Keratinocyte (primary cell): ENCODE results near the gene KIF16B. TPM values are rescaled to one million over a fixed set of nuclear protein-coding genes. Genes with fewer than 3 reads are reported as not detected.

Experiments used
- DNase-seq: peaks from one replicate; pipeline ENCODE4 v3.0.0-alpha.2; 2011; ENCODE audit warnings: low read depth, missing footprints, low spot score
- FAIRE-seq: peaks from 2 replicates; lab custom pipeline; 2011; peaks lifted over from hg19 to GRCh38; lab: Jason Lieb, UNC
- H2AFZ ChIP-seq: 2 replicates; pipeline ENCODE4 v1.6.0; 2012; ENCODE audit warnings: low read length, control low read depth, inconsistent platforms; ENCODE audit not compliant: control insufficient read depth
- H3K27ac ChIP-seq: 2 replicates; pipeline ENCODE4 v1.5.1; 2011; ENCODE audit warnings: low read length; ENCODE audit not compliant: control insufficient read depth, insufficient read depth
- H3K27me3 ChIP-seq: 3 replicates; pipeline ENCODE4 v1.6.0; 2011; ENCODE audit warnings: low read length; ENCODE audit not compliant: control insufficient read depth, insufficient read depth; ENCODE audit errors: extremely low read depth
- H3K36me3 ChIP-seq, 2 experiments: 2 replicates in 1 of 2; 3 replicates in 1 of 2; pipeline ENCODE4 v1.5.1; 2011; ENCODE audit warnings: low read length in 2 of 2, mild to moderate bottlenecking in 1 of 2; ENCODE audit not compliant: control insufficient read depth in 2 of 2, insufficient read depth in 2 of 2; ENCODE audit errors: extremely low read depth in 1 of 2
- H3K4me1 ChIP-seq: 3 replicates; pipeline ENCODE4 v1.5.1; 2011; ENCODE audit warnings: low read length; ENCODE audit not compliant: control insufficient read depth, insufficient read depth; ENCODE audit errors: extremely low read depth
- H3K4me2 ChIP-seq: 3 replicates; pipeline ENCODE4 v1.6.0; 2011; ENCODE audit warnings: low read depth, low read length; ENCODE audit not compliant: control insufficient read depth, insufficient read depth; ENCODE audit errors: extremely low read depth
- H3K4me3 ChIP-seq, 3 experiments: fragments of 200-600 bp in 1 of 3; sonication (generic) in 1 of 3; 2 replicates in 2 of 3; 3 replicates in 1 of 3; pipeline ENCODE4 v1.5.1; 2011 to 2016; ENCODE audit warnings: low read length in 3 of 3, mild to moderate bottlenecking in 3 of 3, control low read depth in 2 of 3, inconsistent platforms in 1 of 3, low read depth in 1 of 3, mixed read lengths in 1 of 3, mixed run types in 1 of 3, moderate library complexity in 1 of 3; ENCODE audit not compliant: control insufficient read depth in 2 of 3, insufficient read depth in 2 of 3; ENCODE audit errors: extremely low read depth in 1 of 3
- H3K79me2 ChIP-seq: 2 replicates; pipeline ENCODE4 v1.6.0; 2012; ENCODE audit warnings: low read length; ENCODE audit not compliant: control insufficient read depth, insufficient read depth
- H3K9ac ChIP-seq: 3 replicates; pipeline ENCODE4 v1.6.0; 2011; ENCODE audit warnings: low read length; ENCODE audit not compliant: control insufficient read depth, insufficient read depth; ENCODE audit errors: extremely low read depth
- H3K9me1 ChIP-seq: 3 replicates; pipeline ENCODE4 v1.6.0; 2011; ENCODE audit warnings: low read length; ENCODE audit not compliant: control insufficient read depth, insufficient read depth; ENCODE audit errors: extremely low read depth
- H3K9me3 ChIP-seq: 2 replicates; pipeline ENCODE4 v1.5.1; 2012; ENCODE audit warnings: low read depth, low read length; ENCODE audit not compliant: control insufficient read depth
- H4K20me1 ChIP-seq: 3 replicates; pipeline ENCODE4 v1.6.0; 2011; ENCODE audit warnings: low read length; ENCODE audit not compliant: control insufficient read depth, insufficient read depth; ENCODE audit errors: extremely low read depth
- CTCF ChIP-seq, 3 experiments: IDR thresholded peaks in 1 of 3; conservative IDR thresholded peaks in 1 of 3; optimal IDR thresholded peaks in 1 of 3; 2 replicates in 2 of 3; 3 replicates in 1 of 3; pipeline versions ENCODE3 to v1.5.1; 2011; ENCODE audit warnings: low read length in 3 of 3, mild to moderate bottlenecking in 3 of 3, moderate library complexity in 2 of 3, control low read depth in 1 of 3, inconsistent platforms in 1 of 3; ENCODE audit not compliant: insufficient read depth in 2 of 3; ENCODE audit errors: extremely low read depth in 1 of 3
- EZH2 ChIP-seq: IDR thresholded peaks from one replicate; pipeline ENCODE4 v1.6.1; 2012; ENCODE audit warnings: inconsistent platforms, mild to moderate bottlenecking, low read length, moderate library complexity
- dilution Hi-C: fragments of 300-500 bp; cut with MboI; formaldehyde crosslinking; loops from one replicate; pipeline ENCODE4 v1.7.0; 2020; ENCODE audit warnings: low sequenced_read_pairs; ENCODE audit not compliant: extremely low pct_ligation_motif_present
- polyA plus RNA-seq, 5 experiments: library from polyadenylated mRNA; depleted of rRNA in 3 of 5; stranded (reverse) in 3 of 5; stranded (forward) in 1 of 5; unstranded in 1 of 5; fragments of >200 nt; gene quantifications; 1 replicate in 1 of 5; 2 replicates in 3 of 5; 3 replicates in 1 of 5; pipeline versions ENCODE4 v1.2.1 to v1.2.3, GENCODE V29; 2011 to 2012; ENCODE audit warnings: missing spikeins in 2 of 5, low read depth in 1 of 5, low replicate concordance in 1 of 5

KIF16B gene
- polyA plus RNA-seq, 1 donor (not counting 4 experiments of a cell fraction or from before 2014, with no cell fraction given): 16.1 TPM

- Histone ChIP-seq H3K9me1 (no peaks in the 10 kb centered on the region), H3K9me3 (no peaks in the 10 kb centered on the region), H3K27me3 (no peaks in the 10 kb centered on the region), H3K79me2 (no peaks in the 10 kb centered on the region), H2AFZ (no peak overlapping the region), H3K27ac (no peak overlapping the region), H4K20me1 (no peaks in the 10 kb centered on the region), H3K4me2 (no peak overlapping the region), H3K36me3 (peaks cover 4 to 8% of the 10 kb centered on the region in 2 experiments), H3K4me1 (no peaks in the 10 kb centered on the region), H3K4me3 (no peak overlapping the region), H3K9ac (no peak overlapping the region)
- TF ChIP-seq CTCF (optimal IDR thresholded peaks at IDR 0.05 in 1 of 3, IDR thresholded peaks at IDR 0.05 in 1 of 3, conservative IDR thresholded peaks at IDR 0.05 in 1 of 3; ENCODE audit: extremely low read depth in 1 of 3, insufficient read depth in 2 of 3, low read length in 3 of 3) (no peak), EZH2 (no peak)
- dilution Hi-C loops: loop anchor here (25.0 kb wide), 1 partner anchor 262 kb away; no protein-coding TSS in a partner anchor
- FAIRE-seq (no peak), DNase-seq (no peak)
Observed at GRCh38 chr20:16500197-16500596, 73.1 kb downstream of the KIF16B start.

- no peak overlapping the region for H3K27ac ChIP-seq
- no peak overlapping the region for H3K4me3 ChIP-seq
- H3K27me3 ChIP-seq: no peaks in the 10 kb centered on the region
- H3K4me2 ChIP-seq: no peak overlapping the region
- no peaks in the 10 kb centered on the region for H3K9me1 ChIP-seq
- no peak overlapping the region for H2AFZ ChIP-seq
- no peaks in the 10 kb centered on the region for H4K20me1 ChIP-seq
- H3K4me1 ChIP-seq: no peaks in the 10 kb centered on the region
- DNase-seq (no peak), FAIRE-seq (no peak)
- dilution Hi-C loops: no loop called here
- no peaks in the 10 kb centered on the region for H3K79me2 ChIP-seq
- no peaks in the 10 kb centered on the region for H3K9me3 ChIP-seq
- H3K36me3 ChIP-seq: peaks cover 3 to 4% of the 10 kb centered on the region in 2 experiments
- no peak overlapping the region for H3K9ac ChIP-seq
- no peak for TF ChIP-seq CTCF (optimal IDR thresholded peaks at IDR 0.05 in 1 of 3, IDR thresholded peaks at IDR 0.05 in 1 of 3, conservative IDR thresholded peaks at IDR 0.05 in 1 of 3; ENCODE audit: extremely low read depth in 1 of 3, insufficient read depth in 2 of 3, low read length in 3 of 3)
- TF ChIP-seq EZH2: no peak
Observed at GRCh38 chr20:16498526-16499253, 74.6 kb downstream of the KIF16B start.
